H1 (cell line): ENCODE results near the gene WASL. TPM values are rescaled to one million over a fixed set of nuclear protein-coding genes. Genes with fewer than 3 reads are reported as not detected.

Experiments
- CTCF ChIA-PET: fragments of 300-600 bp; sonication (Branson Sonifier 250); formaldehyde crosslinking; loops from one replicate; lab custom pipeline; 2021; ENCODE audit not compliant: partially characterized antibody; lab: Charles Lee
- POLR2A ChIA-PET: fragments of 300-600 bp; sonication (Branson Sonifier 250); formaldehyde crosslinking; loops from one replicate; lab custom pipeline; 2021; ENCODE audit warnings: inconsistent platforms; ENCODE audit not compliant: partially characterized antibody; lab: Charles Lee
- DNase-seq, 2 experiments: peaks; one replicate each; pipeline versions ENCODE4 v3.0.0 to v3.0.0-alpha.2; 2010 to 2022; ENCODE audit warnings: low spot score in 2 of 2, low read depth in 1 of 2, mixed read lengths in 1 of 2
- FAIRE-seq: peaks from 2 replicates; lab custom pipeline; 2011; peaks lifted over from hg19 to GRCh38; lab: Jason Lieb, UNC
- H2AFZ ChIP-seq: 2 replicates; pipeline ENCODE4 v1.8.1; 2012; ENCODE audit warnings: low read length, inconsistent platforms
- H2AK5ac ChIP-seq: 2 replicates; pipeline ENCODE4 v1.6.1; 2013; ENCODE audit warnings: low read depth, low read length
- H2BK120ac ChIP-seq: replicated peaks from 2 replicates; pipeline ENCODE3; 2013; ENCODE audit warnings: low read depth, low read length, inconsistent platforms
- H2BK12ac ChIP-seq: 2 replicates; pipeline ENCODE4 v1.6.1; 2013; ENCODE audit warnings: low read depth, low read length
- H2BK15ac ChIP-seq: 2 replicates; pipeline ENCODE4 v1.6.1; 2013; ENCODE audit warnings: low read length
- H2BK20ac ChIP-seq: 2 replicates; pipeline ENCODE4 v1.6.1; 2013; ENCODE audit warnings: low read length
- H2BK5ac ChIP-seq: 2 replicates; pipeline ENCODE4 v1.6.1; 2013; ENCODE audit warnings: low read depth, low read length
- H3K14ac ChIP-seq: 2 replicates; pipeline ENCODE4 v1.6.1; 2013; ENCODE audit warnings: inconsistent platforms; ENCODE audit not compliant: insufficient read length
- H3K18ac ChIP-seq: 2 replicates; pipeline ENCODE4 v1.6.1; 2013; ENCODE audit warnings: low read length; ENCODE audit errors: extremely low read depth
- H3K23ac ChIP-seq: 2 replicates; pipeline ENCODE4 v1.6.1; 2013; ENCODE audit warnings: inconsistent platforms; ENCODE audit not compliant: insufficient read length
- H3K23me2 ChIP-seq: 2 replicates; pipeline ENCODE4 v1.6.1; 2013; ENCODE audit warnings: low read depth, low read length
- H3K27ac ChIP-seq: 2 replicates; pipeline ENCODE4 v1.6.1; 2011; ENCODE audit warnings: low read depth, low read length, inconsistent platforms
- H3K27me3 ChIP-seq, 4 experiments: replicated peaks in 1 of 4; 1 replicate in 1 of 4; 2 replicates in 3 of 4; pipeline versions ENCODE4 v1.6.1 to v1.8.1; 2011 to 2013; ENCODE audit warnings: low read length in 3 of 4, mild to moderate bottlenecking in 3 of 4, inconsistent platforms in 2 of 4, mixed read lengths in 2 of 4, moderate library complexity in 1 of 4; ENCODE audit not compliant: control insufficient read depth in 3 of 4, insufficient read depth in 3 of 4; ENCODE audit errors: extremely low read depth in 1 of 4
- H3K36me3 ChIP-seq, 4 experiments: 2 replicates each; pipeline versions ENCODE4 v1.6.1 to v1.8.1; 2011 to 2013; ENCODE audit warnings: mild to moderate bottlenecking in 4 of 4, low read length in 3 of 4, moderate library complexity in 2 of 4, control low read depth in 1 of 4, inconsistent platforms in 1 of 4; ENCODE audit not compliant: insufficient read depth in 4 of 4, control insufficient read depth in 2 of 4
- H3K4ac ChIP-seq: replicated peaks from 2 replicates; pipeline ENCODE3; 2013; ENCODE audit warnings: low read length, low read depth, mixed read lengths, inconsistent platforms; ENCODE audit not compliant: insufficient read length
- H3K4me1 ChIP-seq, 4 experiments: replicated peaks in 1 of 4; 1 replicate in 1 of 4; 2 replicates in 3 of 4; pipeline versions ENCODE4 v1.6.1 to v1.8.1; 2011 to 2013; ENCODE audit warnings: low read length in 3 of 4, inconsistent platforms in 2 of 4, mixed read lengths in 1 of 4; ENCODE audit not compliant: insufficient read depth in 4 of 4, control insufficient read depth in 3 of 4
- H3K4me2 ChIP-seq, 2 experiments: 2 replicates each; pipeline versions ENCODE4 v1.6.1 to v1.8.1; 2011 to 2013; ENCODE audit warnings: low read depth in 2 of 2, low read length in 2 of 2, control low read depth in 1 of 2, inconsistent platforms in 1 of 2, mild to moderate bottlenecking in 1 of 2; ENCODE audit not compliant: insufficient read depth in 1 of 2
- H3K4me3 ChIP-seq, 4 experiments: fragments of 200-600, 300-600 bp in 1 of 4; sonication (generic), shearing (Covaris generic), sonication (Bioruptor Twin) in 1 of 4; 2 replicates each; pipeline versions ENCODE4 v1.5.1 to v1.8.1; 2011 to 2016; ENCODE audit warnings: low read length in 4 of 4, low read depth in 3 of 4, control low read depth in 2 of 4, inconsistent platforms in 2 of 4, mild to moderate bottlenecking in 2 of 4, mixed read lengths in 1 of 4, moderate library complexity in 1 of 4; ENCODE audit not compliant: insufficient read depth in 2 of 4; ENCODE audit errors: extremely low read depth in 1 of 4
- H3K56ac ChIP-seq: replicated peaks from 2 replicates; pipeline ENCODE3; 2013; ENCODE audit warnings: low read depth, mild to moderate bottlenecking, mixed read lengths, low read length, inconsistent platforms; ENCODE audit not compliant: insufficient read length
- H3K79me1 ChIP-seq: 2 replicates; pipeline ENCODE4 v1.6.1; 2013; ENCODE audit warnings: low read depth, low read length, control low read depth
- H3K79me2 ChIP-seq, 2 experiments: 2 replicates each; pipeline versions ENCODE4 v1.6.1 to v1.8.1; 2012 to 2013; ENCODE audit warnings: low read length in 2 of 2, mild to moderate bottlenecking in 2 of 2, inconsistent platforms in 1 of 2; ENCODE audit not compliant: insufficient read depth in 2 of 2, control insufficient read depth in 1 of 2
- H3K9ac ChIP-seq, 4 experiments: replicated peaks in 1 of 4; 1 replicate in 1 of 4; 2 replicates in 3 of 4; pipeline versions ENCODE4 v1.6.1 to v1.8.1; 2011 to 2013; ENCODE audit warnings: low read depth in 3 of 4, low read length in 3 of 4, control low read depth in 2 of 4, mild to moderate bottlenecking in 2 of 4, moderate library complexity in 2 of 4, inconsistent platforms in 1 of 4; ENCODE audit errors: extremely low read depth in 1 of 4
- H3K9me3 ChIP-seq, 2 experiments: 2 replicates each; pipeline versions ENCODE4 v1.6.1 to v1.8.1; 2012 to 2013; ENCODE audit warnings: mild to moderate bottlenecking in 2 of 2, moderate library complexity in 2 of 2, control low read depth in 1 of 2, inconsistent platforms in 1 of 2, low read depth in 1 of 2, low read length in 1 of 2, mixed read lengths in 1 of 2; ENCODE audit not compliant: insufficient read depth in 2 of 2
- H4K20me1 ChIP-seq, 2 experiments: replicated peaks in 1 of 2; 2 replicates each; pipeline versions ENCODE3 to v1.8.1; 2011 to 2013; ENCODE audit warnings: inconsistent platforms in 2 of 2, low read length in 2 of 2, mild to moderate bottlenecking in 1 of 2; ENCODE audit not compliant: insufficient read depth in 2 of 2, control insufficient read depth in 1 of 2
- H4K5ac ChIP-seq: 2 replicates; pipeline ENCODE4 v1.6.1; 2013; ENCODE audit warnings: low read length, low read depth, mixed read lengths, inconsistent platforms; ENCODE audit not compliant: insufficient read length
- H4K8ac ChIP-seq: 2 replicates; pipeline ENCODE4 v1.8.0; 2013; ENCODE audit warnings: mild to moderate bottlenecking, moderate library complexity, low read length, inconsistent platforms; ENCODE audit not compliant: insufficient read depth; ENCODE audit errors: extremely low read depth
- H4K91ac ChIP-seq: replicated peaks from 2 replicates; pipeline ENCODE3; 2013; ENCODE audit warnings: low read length, mixed read lengths, inconsistent platforms; ENCODE audit not compliant: insufficient read length
- ATF3 ChIP-seq: IDR thresholded peaks from 2 replicates; pipeline ENCODE4 v1.6.1; 2011; ENCODE audit warnings: low read depth, mild to moderate bottlenecking, low read length; ENCODE audit not compliant: insufficient read depth
- BACH1 ChIP-seq: IDR thresholded peaks from 2 replicates; pipeline ENCODE4 v1.6.1; 2012; ENCODE audit warnings: low read length, improper control_type of control experiment
- CBX5 ChIP-seq: fragments of 300-800, 300-1000 bp; sonication (generic); IDR thresholded peaks from 2 replicates; pipeline ENCODE4 v1.7.1; 2016; ENCODE audit warnings: antibody characterized with exemption, low read length, low read depth
- CBX8 ChIP-seq: fragments of 300-800, 300-1000 bp; sonication (generic); IDR thresholded peaks from 2 replicates; pipeline ENCODE4 v1.7.1; 2016; ENCODE audit warnings: low read depth, low read length, borderline replicate concordance
- CEBPB ChIP-seq: IDR thresholded peaks from 2 replicates; pipeline ENCODE4 v1.6.1; 2012; ENCODE audit warnings: low read depth, low read length
- GTF2F1 ChIP-seq: IDR thresholded peaks from 2 replicates; pipeline ENCODE4 v1.6.1; 2012; ENCODE audit warnings: low read depth, low read length, improper control_type of control experiment, borderline replicate concordance
- KDM1A ChIP-seq: fragments of 200-600, 300-600 bp; sonication (generic); IDR thresholded peaks from 2 replicates; pipeline ENCODE4 v1.7.1; 2016; ENCODE audit warnings: mild to moderate bottlenecking, low read length, borderline replicate concordance
- MAFK ChIP-seq: IDR thresholded peaks from 2 replicates; pipeline ENCODE4 v1.6.1; 2012; ENCODE audit warnings: low read depth, mild to moderate bottlenecking, improper control_type of control experiment, low read length
- POU5F1 ChIP-seq: IDR thresholded peaks from 2 replicates; pipeline ENCODE4 v1.6.1; 2011; ENCODE audit warnings: low read depth, mild to moderate bottlenecking, low read length, moderate library complexity
- SIRT6 ChIP-seq: IDR thresholded peaks from one replicate; pipeline ENCODE4 v1.7.1; 2012; ENCODE audit warnings: low read length, inconsistent platforms
- USF2 ChIP-seq: IDR thresholded peaks from 2 replicates; pipeline ENCODE4 v1.6.1; 2011; ENCODE audit warnings: low read length, improper control_type of control experiment
- YY1 ChIP-seq: IDR thresholded peaks from 2 replicates; pipeline ENCODE4 v1.6.1; 2011; ENCODE audit warnings: low read depth, mild to moderate bottlenecking, low read length
- WGBS, 2 experiments: shearing (Covaris generic) in 1 of 2; methylation state at CpG; one replicate each; pipeline versions ENCODE4 v1.1.6 to v1.1.7; 2013 to 2015; ENCODE audit warnings: low lambda C conversion rate in 2 of 2, mixed read lengths in 2 of 2, inconsistent platforms in 1 of 2, low coverage in 1 of 2, missing lambda C conversion rate in 1 of 2; ENCODE audit not compliant: insufficient replicate concordance in 2 of 2, insufficient coverage in 1 of 2, insufficient read length in 1 of 2; ENCODE audit errors: extremely low coverage in 1 of 2, missing lambda C conversion rate in 1 of 2; 5-methylcytosine and 5-hydroxymethylcytosine counted together
- polyA plus RNA-seq, 7 experiments: library from polyadenylated mRNA; depleted of rRNA in 3 of 7; stranded (reverse) in 5 of 7; unstranded in 2 of 7; fragments of >200 nt in 5 of 7; fragments of 200-250 nt in 2 of 7; gene quantifications; 1 replicate in 5 of 7; 2 replicates in 1 of 7; 4 replicates in 1 of 7; pipeline versions ENCODE4 v1.2.1 to v1.2.3, GENCODE V29; 2011 to 2013; ENCODE audit warnings: missing spikeins in 2 of 7, mixed read lengths in 2 of 7
- total RNA-seq: library from RNA; stranded (reverse); fragmentation: NEBNext Ultra II Directional; extraction: Animal tissue kit (Norgen Biotek cat#: 25700); gene quantifications from 2 replicates; pipeline ENCODE4 v1.2.1, GENCODE V29; 2021

The WASL gene
- total and polyA plus RNA-seq, 2 of the 8 experiments (the other 6 are each of a cell fraction or from before 2014, with no cell fraction given): 7.7 to 38.9 TPM

GRCh38 chr7:123773481-123773880 is 24.7 kb upstream of the WASL start:
- Histone ChIP-seq H2BK120ac (no peak overlapping the region), H3K36me3 (no peaks in the 10 kb centered on the region), H3K9me3 (no peaks in the 10 kb centered on the region), H2BK15ac (no peak overlapping the region), H3K4me2 (no peak overlapping the region), H3K4ac (no peak overlapping the region), H3K4me3 (no peak overlapping the region), H4K5ac (no peak overlapping the region), H4K91ac (no peak overlapping the region), H4K8ac (no peak overlapping the region), H3K23ac (no peak overlapping the region), H4K20me1 (no peaks in the 10 kb centered on the region), H3K14ac (no peak overlapping the region), H3K18ac (no peak overlapping the region), H3K27me3 (no peaks in the 10 kb centered on the region), H2BK5ac (no peak overlapping the region), H2AK5ac (no peak overlapping the region), H3K9ac (no peak overlapping the region), H2AFZ (no peak overlapping the region), H3K4me1 (peaks cover 0 to 2% (median 0%) of the 10 kb centered on the region in 4 experiments; a peak in 1 of 7 replicates), H3K56ac (no peak overlapping the region), H2BK12ac (no peak overlapping the region), H3K79me2 (no peaks in the 10 kb centered on the region), H3K79me1 (no peaks in the 10 kb centered on the region), H2BK20ac (no peak overlapping the region), H3K23me2 (no peaks in the 10 kb centered on the region), H3K27ac (no peak overlapping the region)
- no peak for FAIRE-seq
- ChIA-PET POLR2A (interaction anchor here (1.0 kb wide), 1 partner anchor 52 kb away, joined by 3 read pairs; no protein-coding TSS in a partner anchor), CTCF (interaction anchor here (0.6 to 2.1 kb wide), 4 partner anchors 24 to 1629 kb away, joined by 3 to 5 read pairs (median 4); partner anchors contain the start of gene AASS)
- DNase-seq: no peak
- WGBS, 2 experiments: 88% methylated on average over 3 of the region's 3 CpGs; no CpG with 5 or more reads in 1 of the 2 experiments
- no peak for TF ChIP-seq POU5F1
- no peak for TF ChIP-seq GTF2F1
- no peak for TF ChIP-seq CEBPB
- no peak for TF ChIP-seq MAFK
- no peak for TF ChIP-seq CBX5
- TF ChIP-seq YY1: no peak
- no peak for TF ChIP-seq KDM1A
- no peak for TF ChIP-seq USF2
- TF ChIP-seq BACH1: no peak
- TF ChIP-seq CBX8: no peak
- no peak for TF ChIP-seq ATF3
- TF ChIP-seq SIRT6: no peak
